ENCODE data around the gene UAP1.

DNA sequence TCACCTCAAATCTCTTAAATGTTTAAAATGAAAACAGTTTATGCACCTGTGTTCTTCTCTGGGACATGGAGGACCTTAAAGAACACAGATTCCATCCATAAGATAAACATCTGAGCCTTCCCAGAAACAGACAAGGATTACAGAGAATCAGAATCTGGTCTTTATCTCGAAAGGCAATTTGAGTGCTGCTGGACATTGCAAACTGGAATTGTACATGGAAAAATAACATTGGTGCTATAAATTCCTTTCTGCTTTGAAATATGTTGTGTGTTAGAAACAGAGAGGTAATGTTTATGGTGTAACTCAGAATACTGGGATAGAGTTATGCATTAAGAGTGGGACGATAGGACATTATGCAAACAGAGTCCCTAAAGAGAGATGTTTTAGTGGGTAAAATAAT lies 64.2 kb downstream of the UAP1 start:
- TF ChIP-seq POLR2AphosphoS5 (IDR thresholded peaks at IDR 0.05; ENCODE audit: low read depth, low read length), result no peak
- no peak for TF ChIP-seq POLR2A (IDR thresholded peaks at IDR 0.05; ENCODE audit: low read depth, low read length)
